EL (cell line): ENCODE data around the gene SGIP1.
"Not testable (repeated sequence)": the region's sequence is repeated elsewhere in the genome, so short reads cannot be mapped to it uniquely, and the experiment has no call there.

ENCODE experiments used
- DNase-seq: peaks from one replicate; pipeline ENCODE4 v3.0.0-alpha.2; 2016

SGIP1 gene

GRCh38 chr1:66685265-66685664 lies 151.3 kb downstream of the SGIP1 start:
- no peak for DNase-seq

GRCh38 chr1:66685670-66686069 lies 151.7 kb downstream of the SGIP1 start:
- DNase-seq = peak; percentile 20

- DNase-seq = no peak
These were observed 152.5 kb downstream of the SGIP1 start for GRCh38 chr1:66686406-66686805.

GRCh38 chr1:66687358-66687757 lies 153.4 kb downstream of the SGIP1 start:
- DNase-seq = no peak

GRCh38 chr1:66690666-66691381 lies 156.9 kb downstream of the SGIP1 start:
- no peak for DNase-seq

- no peak for DNase-seq
These were observed 158.7 kb downstream of the SGIP1 start for GRCh38 chr1:66692681-66693080.

GRCh38 chr1:66693856-66694255 lies 159.9 kb downstream of the SGIP1 start:
- no peak for DNase-seq

- DNase-seq = no peak
These were observed 161.2 kb downstream of the SGIP1 start for GRCh38 chr1:66695116-66695515.

- no peak for DNase-seq
These were observed 162.8 kb downstream of the SGIP1 start for GRCh38 chr1:66696771-66697170.

GRCh38 chr1:66699213-66699612 lies 165.3 kb downstream of the SGIP1 start:
- DNase-seq = no peak

GRCh38 chr1:66704177-66704875 lies 170.4 kb downstream of the SGIP1 start:
- DNase-seq = no peak

- DNase-seq = peak; percentile 70
These were observed 171.2 kb downstream of the SGIP1 start for GRCh38 chr1:66705110-66705509.

- peak; percentile 16 for DNase-seq
These were observed 177.5 kb downstream of the SGIP1 start for GRCh38 chr1:66711420-66711819.

- DNase-seq = no peak
These were observed 178.9 kb downstream of the SGIP1 start for GRCh38 chr1:66712839-66713238.

- peak; percentile 46 for DNase-seq
These were observed 190.0 kb downstream of the SGIP1 start for GRCh38 chr1:66723985-66724384.

- DNase-seq = peak; percentile 70
These were observed 192.1 kb downstream of the SGIP1 start for GRCh38 chr1:66725885-66726665.

GRCh38 chr1:66728021-66728420 lies 194.1 kb downstream of the SGIP1 start:
- DNase-seq = peak; percentile 44

GRCh38 chr1:66728716-66729115 lies 194.8 kb downstream of the SGIP1 start:
- not testable (repeated sequence) for DNase-seq

GRCh38 chr1:66729119-66729518 lies 195.2 kb downstream of the SGIP1 start:
- DNase-seq = no peak

GRCh38 chr1:66729523-66729922 lies 195.6 kb downstream of the SGIP1 start:
- DNase-seq = no peak

- no peak for DNase-seq
These were observed 196.5 kb downstream of the SGIP1 start for GRCh38 chr1:66730462-66730861.

- DNase-seq = no peak
These were observed 197.4 kb downstream of the SGIP1 start for GRCh38 chr1:66731170-66731865.
